ENCODE measurements around the gene CDYL. TPM values are rescaled to one million over a fixed set of nuclear protein-coding genes. Genes with fewer than 3 reads are reported as not detected.

CDYL gene
- polyA plus RNA-seq, 3 donors = 27.2 to 30.3 (median 27.4) TPM

DNA sequence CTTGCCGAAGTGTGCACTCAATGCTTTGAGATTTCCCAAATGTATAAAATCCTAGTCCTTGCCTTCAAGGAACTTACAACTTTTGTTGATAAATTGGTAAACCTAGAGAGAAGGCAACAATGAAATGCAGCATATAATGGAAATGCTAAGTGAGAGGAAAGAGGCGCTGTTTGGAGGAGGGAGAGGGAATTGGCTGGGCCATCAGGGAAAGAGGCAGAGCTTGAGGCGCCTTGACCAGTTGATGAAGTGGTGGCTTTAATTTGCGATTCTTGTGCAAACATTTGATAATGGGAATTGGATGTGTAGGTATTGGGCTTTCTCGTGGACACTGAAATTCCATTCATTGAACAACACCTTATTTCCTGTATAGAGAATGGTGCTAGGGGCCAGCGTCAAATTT lies 1.9 kb upstream of the CDYL start:
- no peak for DNase-seq (ENCODE audit: low read depth in 3 of 3, low spot score in 2 of 3)

GRCh38 chr6:4774715-4775493 lies 1.3 kb upstream of the CDYL start:
- DNase-seq (ENCODE audit: low read depth in 3 of 3, low spot score in 2 of 3) = peak in 1 of 3 donors; percentile 13

- peak in 2 of 3 donors; percentile 39 for DNase-seq (ENCODE audit: low read depth in 3 of 3, low spot score in 2 of 3)
These were observed 592 bp upstream of the CDYL start for GRCh38 chr6:4775494-4776130.

DNA sequence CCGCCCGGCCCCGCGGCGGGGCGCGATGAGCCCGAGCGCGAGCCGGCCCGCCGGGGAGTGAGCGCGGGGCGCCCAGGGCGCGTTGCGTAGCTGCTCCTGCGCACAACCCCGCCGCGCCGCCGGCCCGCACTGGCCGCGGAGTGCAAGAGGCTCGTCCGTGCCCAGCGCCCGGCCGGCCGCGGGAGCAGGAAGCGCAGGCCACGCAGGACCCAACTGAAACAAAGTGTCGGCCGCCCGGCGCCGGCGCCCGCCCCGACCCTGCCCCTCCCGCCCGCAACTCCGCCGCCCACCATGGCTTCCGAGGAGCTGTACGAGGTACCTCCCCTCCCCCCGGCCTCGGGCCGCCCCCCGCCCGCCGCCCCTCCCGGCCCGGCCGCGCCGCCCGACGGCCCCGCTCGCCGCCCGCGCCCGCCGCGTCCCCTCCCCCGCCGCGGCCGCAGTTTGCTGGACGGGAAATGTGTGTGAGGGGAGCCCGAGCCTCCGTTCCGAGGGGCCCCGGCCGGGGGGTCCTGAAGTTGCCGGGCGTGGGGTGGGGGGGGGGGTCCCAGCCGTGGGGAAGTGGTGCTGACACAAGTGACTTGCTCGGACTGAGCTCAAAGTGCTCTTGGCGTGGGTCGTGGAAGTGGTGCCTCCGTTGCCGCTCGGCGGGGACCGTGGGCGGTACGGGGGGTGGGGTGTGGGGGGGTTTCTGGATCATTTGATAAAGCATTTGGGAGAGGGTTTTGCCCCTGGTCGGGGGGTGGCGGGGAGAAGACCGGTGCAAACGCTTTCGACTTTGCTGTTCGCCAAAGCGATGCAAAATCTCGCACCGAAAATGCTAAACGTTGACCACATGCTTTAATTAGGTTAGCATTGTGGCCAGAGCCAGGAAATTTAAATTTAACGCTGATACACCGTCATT lies 539 bp downstream of the CDYL start:
- DNase-seq (ENCODE audit: low read depth in 3 of 3, low spot score in 2 of 3) = peak in 2 of 3 donors; percentile 19 to 38

DNA sequence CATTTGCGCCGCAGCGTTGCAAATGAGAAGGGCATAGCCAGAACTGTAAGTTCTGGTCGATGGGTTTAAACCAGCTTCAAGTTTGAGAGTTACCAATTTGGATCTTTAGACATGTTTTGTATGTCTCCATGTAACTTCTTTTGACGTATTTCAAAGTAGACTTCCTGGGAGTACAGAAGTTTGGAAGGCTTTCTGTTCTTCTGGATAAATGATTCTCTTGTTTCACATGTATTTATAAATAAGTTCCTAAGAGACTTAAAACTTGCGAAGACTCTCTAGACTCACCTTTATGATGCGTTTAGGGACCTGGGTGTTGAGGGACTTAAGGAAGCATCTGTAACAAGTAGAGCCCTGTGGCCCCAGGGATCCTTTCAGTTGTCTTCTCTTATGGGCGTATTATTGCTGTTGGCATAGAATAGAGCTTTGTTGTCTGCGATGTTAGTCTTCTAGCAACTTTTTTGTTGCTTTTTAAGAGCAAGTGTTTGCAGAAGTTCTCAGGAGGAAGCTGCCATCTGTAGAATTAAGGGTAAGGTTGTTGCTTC lies 1.3 kb downstream of the CDYL start:
- peak in 1 of 3 donors; percentile 36 for DNase-seq (ENCODE audit: low read depth in 3 of 3, low spot score in 2 of 3)

GRCh38 chr6:4778086-4778485 lies 1.9 kb downstream of the CDYL start:
- no peak for DNase-seq (ENCODE audit: low read depth in 3 of 3, low spot score in 2 of 3)

DNA sequence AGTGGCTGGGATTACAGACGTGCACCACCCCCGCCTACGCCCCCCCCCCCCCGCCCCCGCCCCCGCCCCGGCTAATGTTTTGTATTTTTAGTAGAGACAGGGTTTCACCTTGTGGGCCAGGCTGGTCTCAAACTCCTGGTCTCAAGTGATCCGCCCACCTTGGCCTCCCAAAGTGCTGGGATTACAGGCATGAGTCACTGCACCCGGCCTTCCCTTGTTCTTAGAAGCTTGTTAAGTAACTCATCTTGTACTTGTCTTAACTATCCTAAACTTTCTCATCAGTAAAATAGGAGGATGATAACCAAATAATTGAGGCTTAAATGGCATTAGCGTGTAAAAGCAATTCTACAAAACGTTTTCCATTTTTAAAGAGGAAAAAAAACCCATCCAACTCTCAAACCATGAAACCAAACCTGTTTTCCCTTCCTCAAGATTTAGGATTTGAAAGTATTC lies 4.2 kb downstream of the CDYL start:
- DNase-seq (ENCODE audit: low read depth in 3 of 3, low spot score in 2 of 3) = no peak

DNA sequence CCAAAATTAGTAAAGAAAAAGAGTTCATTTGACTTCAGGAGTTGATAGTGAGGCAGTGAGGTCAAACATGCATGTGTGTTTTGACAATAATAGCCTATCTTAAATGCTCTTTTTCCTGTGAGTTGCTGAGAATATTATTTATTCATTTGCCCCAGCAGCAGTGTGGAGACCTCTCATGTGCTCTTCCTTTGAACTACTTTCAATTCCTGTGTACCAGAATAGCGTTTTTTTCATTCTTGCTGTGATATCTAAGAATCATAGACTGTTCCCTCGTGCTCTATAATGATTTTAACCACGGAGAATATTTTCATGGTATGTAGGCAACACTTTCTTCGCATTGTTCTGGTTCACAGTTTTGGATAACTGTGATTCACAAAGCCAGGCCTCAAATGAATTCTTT lies 5.2 kb downstream of the CDYL start:
- DNase-seq (ENCODE audit: low read depth in 3 of 3, low spot score in 2 of 3) = no peak

- DNase-seq (ENCODE audit: low read depth in 3 of 3, low spot score in 2 of 3) = no peak
These were observed 5.9 kb downstream of the CDYL start for GRCh38 chr6:4781967-4782575.

DNA sequence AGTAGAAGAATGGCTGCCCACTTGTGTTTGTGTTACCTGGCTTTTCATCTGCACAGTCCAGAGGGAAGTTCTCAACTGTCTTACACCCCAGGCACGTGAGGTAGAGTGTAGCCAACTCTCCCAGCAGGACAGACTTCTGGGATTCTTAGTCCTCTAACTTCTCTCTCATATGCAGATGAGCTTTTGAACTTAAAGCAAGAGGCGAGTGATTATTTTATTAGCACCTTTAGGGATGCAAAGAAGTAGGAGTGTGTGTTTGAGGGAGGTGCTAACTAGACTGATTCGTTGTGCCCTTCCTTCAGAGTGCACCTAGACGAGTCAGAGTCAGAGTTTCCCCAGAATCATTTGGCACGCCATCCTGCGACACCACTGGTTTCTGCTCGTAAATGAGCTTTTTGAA lies 10.8 kb downstream of the CDYL start:
- DNase-seq (ENCODE audit: low read depth in 3 of 3, low spot score in 2 of 3) = no peak

DNA sequence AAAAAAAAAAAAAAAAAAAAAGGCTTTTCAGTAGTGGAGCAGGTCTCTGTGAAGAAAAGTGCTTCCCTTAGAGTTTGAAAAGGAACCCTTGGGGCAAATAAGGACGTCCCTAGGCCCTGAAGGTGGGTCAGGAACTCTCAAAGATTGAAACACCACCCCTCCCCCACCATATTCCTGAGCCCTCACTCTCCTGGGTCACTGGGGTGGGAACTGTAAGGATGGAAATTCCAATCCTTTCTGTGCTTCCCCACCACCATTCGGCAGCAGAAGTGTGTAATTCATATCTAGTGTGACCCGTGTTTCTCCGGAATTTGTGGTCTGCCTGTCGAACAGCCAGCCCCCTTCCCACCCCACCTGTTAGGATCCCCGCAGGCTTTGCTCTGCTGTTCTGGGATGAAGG lies 12.3 kb downstream of the CDYL start:
- DNase-seq (ENCODE audit: low read depth in 3 of 3, low spot score in 2 of 3) = no peak

- no peak for DNase-seq (ENCODE audit: low read depth in 3 of 3, low spot score in 2 of 3)
These were observed 12.9 kb downstream of the CDYL start for GRCh38 chr6:4788953-4789584.

DNA sequence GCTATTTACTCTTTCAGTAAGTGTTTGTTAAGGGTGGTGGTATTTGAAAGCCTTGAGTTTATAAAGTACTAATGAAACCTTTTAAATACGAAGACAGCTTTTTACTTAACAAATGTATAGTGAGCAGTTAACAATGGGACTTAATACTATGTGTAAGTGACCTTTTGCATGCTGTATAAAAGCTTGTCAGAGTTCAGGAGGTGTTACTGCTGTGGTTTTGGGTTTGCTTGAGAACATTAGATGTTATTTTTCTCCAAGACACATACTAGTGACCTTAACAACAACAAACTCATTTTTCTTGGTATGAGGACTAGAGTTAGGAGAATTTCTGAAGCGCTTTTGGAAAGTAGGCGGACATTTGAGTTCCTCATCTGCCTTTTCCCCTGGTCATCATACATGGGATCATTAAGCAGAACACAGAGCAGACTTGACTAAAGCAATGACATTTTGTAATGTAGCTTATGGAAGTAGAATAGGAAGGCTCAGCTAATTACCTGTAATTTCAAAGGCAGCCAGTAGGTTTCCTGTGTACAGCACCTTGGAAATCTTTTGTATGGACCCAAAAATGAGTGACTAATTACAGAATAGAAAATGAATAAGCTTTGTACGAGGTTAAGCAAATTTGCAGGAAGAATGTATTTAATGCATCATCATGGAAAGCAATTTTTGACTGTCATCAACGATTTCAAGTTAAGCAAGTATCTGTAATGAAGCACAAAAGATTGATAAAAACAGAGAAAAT lies 14.1 kb downstream of the CDYL start:
- no peak for DNase-seq (ENCODE audit: low read depth in 3 of 3, low spot score in 2 of 3)

GRCh38 chr6:4794140-4794707 lies 18.0 kb downstream of the CDYL start:
- DNase-seq (ENCODE audit: low read depth in 3 of 3, low spot score in 2 of 3) = no peak

DNA sequence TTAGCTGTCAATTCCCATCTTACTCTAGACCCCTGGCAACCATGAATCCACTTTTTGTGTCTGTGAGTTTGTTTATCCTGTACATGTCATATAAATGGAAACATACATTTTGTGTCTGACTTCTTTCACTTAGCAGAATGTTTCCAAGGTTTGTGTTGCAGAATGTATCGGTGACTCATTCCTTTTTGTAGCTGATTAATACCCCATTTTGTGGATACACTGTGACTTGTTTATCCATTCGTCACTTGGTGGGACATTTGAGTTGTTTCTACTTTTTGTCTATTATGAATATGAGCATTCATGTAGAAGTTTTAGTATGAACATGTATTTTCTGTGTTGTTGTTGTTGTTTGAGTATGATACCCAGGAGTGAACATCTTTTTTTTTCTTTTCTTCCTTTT lies 21.4 kb downstream of the CDYL start:
- DNase-seq (ENCODE audit: low read depth in 3 of 3, low spot score in 2 of 3) = no peak

- DNase-seq (ENCODE audit: low read depth in 3 of 3, low spot score in 2 of 3) = no peak
These were observed 23.7 kb downstream of the CDYL start for GRCh38 chr6:4799912-4800311.

DNA sequence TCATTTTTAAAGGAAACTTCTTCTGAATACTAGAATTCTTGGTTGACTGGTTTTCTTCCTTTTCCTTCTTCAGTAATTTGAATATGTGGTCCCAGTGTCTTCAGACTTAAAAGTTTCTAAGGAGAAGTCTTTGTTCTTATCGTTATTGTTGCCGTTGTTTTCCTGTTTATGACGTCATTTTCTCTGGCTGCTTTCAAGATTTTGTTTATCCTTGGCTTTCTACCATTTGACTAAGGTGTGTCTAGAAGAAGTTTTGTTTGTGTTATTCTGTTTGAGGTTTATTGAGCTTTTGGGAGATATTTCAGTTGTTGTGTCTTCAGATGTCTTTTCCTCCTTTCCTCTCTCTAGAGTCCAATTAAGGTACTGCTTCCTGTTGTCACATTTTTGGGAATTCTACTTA lies 24.5 kb downstream of the CDYL start:
- no peak for DNase-seq (ENCODE audit: low read depth in 3 of 3, low spot score in 2 of 3)

DNA sequence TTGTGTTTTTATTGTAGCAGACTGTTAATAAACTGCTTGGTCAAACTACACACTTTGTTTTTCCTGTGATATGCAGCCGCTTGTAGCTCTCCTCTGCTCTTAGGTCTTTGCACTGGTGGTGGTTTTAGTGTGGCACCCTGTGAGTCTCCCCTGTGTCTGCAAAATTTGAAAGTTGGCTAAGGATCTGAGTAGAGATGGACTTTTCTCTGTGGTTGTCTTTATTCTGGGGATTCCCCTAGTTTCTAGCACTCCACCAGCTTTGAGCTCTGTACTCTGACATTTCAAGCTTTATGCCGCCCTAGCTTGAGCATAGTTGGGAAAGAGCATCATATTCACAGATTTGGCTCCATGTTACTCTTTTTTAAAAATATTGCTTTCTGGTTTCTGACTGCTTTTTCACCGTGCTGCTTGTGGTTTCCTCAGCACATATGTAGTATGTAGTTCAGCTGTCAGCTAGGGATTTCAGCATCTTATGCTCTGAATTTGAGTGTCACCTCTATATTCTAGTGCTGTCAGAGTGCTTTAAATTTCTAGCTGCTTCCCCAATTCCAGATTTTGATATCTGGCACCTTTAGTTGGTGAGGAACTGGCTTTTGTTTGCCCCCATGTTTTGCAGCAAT lies 25.4 kb downstream of the CDYL start:
- DNase-seq (ENCODE audit: low read depth in 3 of 3, low spot score in 2 of 3) = no peak

All from right renal cortex interstitium (tissue), 3 donors.